ENCODE results near the gene CD4.

CD4 gene

DNA sequence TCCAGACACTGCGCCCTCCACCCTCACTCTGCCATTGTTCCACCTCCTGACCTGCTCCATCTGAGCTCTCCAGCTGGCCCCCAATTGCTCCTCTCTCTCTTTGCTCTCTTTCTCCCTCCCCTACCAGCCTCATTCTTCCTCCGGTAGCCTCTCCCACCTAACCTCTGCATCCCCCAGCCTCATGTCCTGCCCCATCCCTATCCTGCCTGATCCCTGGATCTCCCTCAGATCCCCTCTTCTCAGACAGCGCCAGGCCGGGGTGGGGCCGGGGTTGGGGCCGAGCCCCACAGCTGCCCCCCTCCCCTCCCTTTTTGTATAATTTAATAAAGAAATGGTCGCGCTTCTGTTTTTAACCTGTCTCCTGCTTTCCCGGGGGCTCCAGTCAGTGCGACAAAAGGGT lies 18.7 kb upstream of the CD4 start:
- H3K9me3 Mint-ChIP-seq, result no peaks in the 10 kb centered on the region
- H3K27me3 Mint-ChIP-seq (ENCODE audit: low read depth), result peaks cover 18% of the 10 kb centered on the region
- H3K27ac Mint-ChIP-seq, result peak overlapping the region in 1 of 3 experiments; percentile 45
- peaks cover 35% of the 10 kb centered on the region for H3K4me1 Mint-ChIP-seq
- H3K36me3 Mint-ChIP-seq (ENCODE audit: low read depth), result peaks cover 44% of the 10 kb centered on the region
- TF ChIP-seq, protein P1, sequence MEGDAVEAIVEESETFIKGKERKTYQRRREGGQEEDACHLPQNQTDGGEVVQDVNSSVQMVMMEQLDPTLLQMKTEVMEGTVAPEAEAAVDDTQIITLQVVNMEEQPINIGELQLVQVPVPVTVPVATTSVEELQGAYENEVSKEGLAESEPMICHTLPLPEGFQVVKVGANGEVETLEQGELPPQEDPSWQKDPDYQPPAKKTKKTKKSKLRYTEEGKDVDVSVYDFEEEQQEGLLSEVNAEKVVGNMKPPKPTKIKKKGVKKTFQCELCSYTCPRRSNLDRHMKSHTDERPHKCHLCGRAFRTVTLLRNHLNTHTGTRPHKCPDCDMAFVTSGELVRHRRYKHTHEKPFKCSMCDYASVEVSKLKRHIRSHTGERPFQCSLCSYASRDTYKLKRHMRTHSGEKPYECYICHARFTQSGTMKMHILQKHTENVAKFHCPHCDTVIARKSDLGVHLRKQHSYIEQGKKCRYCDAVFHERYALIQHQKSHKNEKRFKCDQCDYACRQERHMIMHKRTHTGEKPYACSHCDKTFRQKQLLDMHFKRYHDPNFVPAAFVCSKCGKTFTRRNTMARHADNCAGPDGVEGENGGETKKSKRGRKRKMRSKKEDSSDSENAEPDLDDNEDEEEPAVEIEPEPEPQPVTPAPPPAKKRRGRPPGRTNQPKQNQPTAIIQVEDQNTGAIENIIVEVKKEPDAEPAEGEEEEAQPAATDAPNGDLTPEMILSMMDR (IDR thresholded peaks at IDR 0.05; ENCODE audit: unreplicated experiment in 3 of 3), result no peak
- peak overlapping the region; percentile 70 to 73 (median 72) for H3K4me3 Mint-ChIP-seq

DNA sequence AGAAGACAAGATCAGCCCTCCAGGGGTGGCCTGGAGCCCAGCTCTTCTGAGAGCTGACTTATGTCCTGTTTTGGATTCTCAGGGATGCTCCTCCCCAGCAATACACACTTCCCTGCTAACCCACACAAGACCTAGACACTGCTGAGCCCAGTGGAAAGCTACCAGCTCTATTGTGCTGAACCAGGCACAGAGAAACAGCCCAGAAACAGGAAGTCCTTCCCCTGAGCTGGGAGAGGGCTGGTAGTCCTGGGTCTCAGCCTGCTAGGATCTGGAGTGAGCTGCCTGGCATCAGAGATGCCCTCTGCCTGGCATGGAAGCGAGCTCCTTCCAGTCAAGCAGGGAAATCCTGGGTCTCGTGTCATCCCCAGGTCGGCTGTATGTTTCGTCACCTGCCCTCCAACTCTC lies 18.2 kb upstream of the CD4 start:
- Mint-ChIP-seq H3K9me3 (no peaks in the 10 kb centered on the region), H3K27ac (peak overlapping the region in 1 of 3 experiments; percentile 45), H3K27me3 (ENCODE audit: low read depth) (peaks cover 19% of the 10 kb centered on the region), H3K4me1 (peaks cover 35% of the 10 kb centered on the region), H3K36me3 (ENCODE audit: low read depth) (peaks cover 48% of the 10 kb centered on the region), H3K4me3 (peak overlapping the region; percentile 70 to 73 (median 73))
- TF ChIP-seq, protein P1 (IDR thresholded peaks at IDR 0.05; ENCODE audit: unreplicated experiment in 3 of 3), result no peak

DNA sequence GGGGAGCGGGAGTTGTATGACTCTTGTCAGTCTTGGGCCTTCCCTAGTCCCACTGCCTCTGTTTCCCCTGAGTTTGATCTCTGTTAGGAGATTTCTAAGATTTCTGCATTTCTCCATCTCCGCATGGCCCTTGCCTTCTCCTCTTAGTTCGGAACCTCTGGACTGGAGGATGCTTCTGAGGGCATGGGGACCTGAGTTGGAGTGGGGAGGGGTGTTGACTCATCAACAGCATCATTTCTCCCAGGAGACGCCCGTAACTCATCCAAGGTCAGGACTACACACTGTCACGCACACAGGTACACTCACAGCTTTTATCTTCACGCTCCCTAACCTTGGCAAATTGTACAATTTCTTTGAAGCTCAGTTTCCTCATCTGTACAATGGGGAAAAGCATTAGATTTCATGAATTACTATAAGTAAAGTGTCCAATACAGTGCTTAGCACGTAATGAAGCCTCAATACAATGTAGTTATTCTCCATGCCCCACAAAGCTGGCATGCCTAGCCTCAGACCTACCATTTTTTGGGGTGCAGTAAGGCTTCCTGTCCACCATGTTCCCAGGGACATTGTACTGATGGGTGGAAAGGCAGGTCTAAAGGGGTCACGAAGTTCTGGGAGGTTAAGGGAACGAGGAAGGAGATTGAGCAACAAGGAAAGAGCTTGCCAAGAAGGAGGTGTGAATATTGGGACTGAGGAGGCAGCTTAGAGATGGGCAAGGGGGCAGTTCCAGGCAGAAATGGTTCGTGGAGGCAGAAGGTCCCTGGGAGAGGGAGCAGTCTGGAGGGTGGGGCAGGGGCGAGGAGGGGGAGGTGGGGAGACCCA lies 17.6 kb upstream of the CD4 start:
- Mint-ChIP-seq H3K27ac (no peak overlapping the region), H3K4me1 (peaks cover 35% of the 10 kb centered on the region), H3K9me3 (no peaks in the 10 kb centered on the region), H3K36me3 (ENCODE audit: low read depth) (peaks cover 54% of the 10 kb centered on the region), H3K4me3 (peak overlapping the region; percentile 31 to 73 (median 41)), H3K27me3 (ENCODE audit: low read depth) (peaks cover 23% of the 10 kb centered on the region)
- TF ChIP-seq, protein P1 (IDR thresholded peaks at IDR 0.05; ENCODE audit: unreplicated experiment in 3 of 3), result no peak

DNA sequence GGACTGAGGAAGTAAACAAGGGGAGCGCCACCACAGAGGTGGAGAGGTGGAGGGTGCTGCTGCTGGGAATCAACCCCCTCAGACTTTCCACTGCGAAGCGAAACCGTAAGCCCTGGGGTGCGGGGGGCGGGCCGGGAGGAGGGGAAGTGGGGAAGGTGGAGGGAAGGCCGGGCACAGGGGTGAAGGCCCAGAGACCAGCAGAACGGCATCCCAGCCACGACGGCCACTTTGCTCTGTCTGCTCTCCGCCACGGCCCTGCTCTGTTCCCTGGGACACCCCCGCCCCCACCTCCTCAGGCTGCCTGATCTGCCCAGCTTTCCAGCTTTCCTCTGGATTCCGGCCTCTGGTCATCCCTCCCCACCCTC lies 17.0 kb upstream of the CD4 start, which contains the start of gene LAG3:
LAG3 (plus strand) TSS at position 190 of the 365 bp plus-strand sequence. CDS start 333 bp downstream, outside the sequence.
- H3K36me3 Mint-ChIP-seq (ENCODE audit: low read depth), result peaks cover 55% of the 10 kb centered on the region
- no peaks in the 10 kb centered on the region for H3K9me3 Mint-ChIP-seq
- no peak within 1 kb of the TSS for H3K27ac Mint-ChIP-seq
- TF ChIP-seq, protein P1 (IDR thresholded peaks at IDR 0.05; ENCODE audit: unreplicated experiment in 3 of 3), result no peak
- H3K27me3 Mint-ChIP-seq (ENCODE audit: low read depth), result peaks cover 23% of the 10 kb centered on the region
- peak within 1 kb of the TSS; percentile 61 to 73 (median 64) for H3K4me3 Mint-ChIP-seq
- peaks cover 35% of the 10 kb centered on the region for H3K4me1 Mint-ChIP-seq

DNA sequence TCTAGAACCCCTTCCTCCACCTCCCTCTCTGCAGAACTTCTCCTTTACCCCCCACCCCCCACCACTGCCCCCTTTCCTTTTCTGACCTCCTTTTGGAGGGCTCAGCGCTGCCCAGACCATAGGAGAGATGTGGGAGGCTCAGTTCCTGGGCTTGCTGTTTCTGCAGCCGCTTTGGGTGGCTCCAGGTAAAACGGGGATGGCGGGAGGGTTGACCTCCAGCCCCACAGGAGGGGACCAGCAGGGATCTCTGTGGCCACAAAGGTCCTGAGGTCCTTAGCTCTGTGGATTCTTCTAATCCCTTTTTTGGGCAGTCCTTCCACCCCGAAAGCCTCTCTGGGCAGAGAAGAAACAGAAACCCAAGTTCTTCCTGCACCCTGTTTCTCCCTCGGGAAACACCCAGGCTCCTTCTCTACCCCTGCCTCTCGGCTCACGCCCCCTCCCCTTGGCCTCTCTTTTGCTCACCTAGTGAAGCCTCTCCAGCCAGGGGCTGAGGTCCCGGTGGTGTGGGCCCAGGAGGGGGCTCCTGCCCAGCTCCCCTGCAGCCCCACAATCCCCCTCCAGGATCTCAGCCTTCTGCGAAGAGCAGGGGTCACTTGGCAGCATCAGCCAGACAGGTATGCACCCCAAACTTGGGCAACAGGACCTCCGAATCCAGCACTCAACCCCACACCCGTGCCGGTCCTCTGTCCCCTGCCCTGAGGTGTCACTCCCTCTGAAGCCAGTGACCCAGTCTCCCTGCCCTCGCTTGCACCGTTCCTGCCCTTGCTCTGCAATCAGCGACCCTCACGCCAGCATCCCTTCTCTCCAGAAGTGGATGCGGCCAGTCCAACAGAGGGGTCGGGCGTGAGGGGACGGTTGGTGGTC lies 16.4 kb upstream of the CD4 start:
- Mint-ChIP-seq H3K27me3 (ENCODE audit: low read depth) (peaks cover 23% of the 10 kb centered on the region), H3K4me3 (peak overlapping the region; percentile 53 to 64 (median 61)), H3K9me3 (no peaks in the 10 kb centered on the region), H3K4me1 (peaks cover 32% of the 10 kb centered on the region), H3K27ac (no peak overlapping the region), H3K36me3 (ENCODE audit: low read depth) (peaks cover 55% of the 10 kb centered on the region)
- TF ChIP-seq, protein P1 (IDR thresholded peaks at IDR 0.05; ENCODE audit: unreplicated experiment in 3 of 3), result no peak
